KMS-11 (cell line): ENCODE results near the gene CDH24.

Experiments used
- H2AFZ ChIP-seq: fragments of 200-600 bp; sonication (generic); 2 replicates; pipeline ENCODE4 v1.6.1; 2016; ENCODE audit warnings: antibody characterized with exemption, mixed run types, low read depth
- H3K27ac ChIP-seq: fragments of 200-600 bp; sonication (generic); 2 replicates; pipeline ENCODE4 v1.6.1; 2016; ENCODE audit warnings: mild to moderate bottlenecking, mixed run types
- H3K27me3 ChIP-seq: fragments of 200-600 bp; sonication (generic); 2 replicates; pipeline ENCODE4 v1.6.1; 2017; ENCODE audit warnings: mild to moderate bottlenecking, low read depth, mixed run types, moderate library complexity; ENCODE audit not compliant: insufficient read depth
- H3K36me3 ChIP-seq: fragments of 200-600 bp; sonication (generic); 2 replicates; pipeline ENCODE4 v1.6.1; 2017; ENCODE audit warnings: mild to moderate bottlenecking, mixed run types; ENCODE audit not compliant: insufficient read depth
- H3K4me1 ChIP-seq: fragments of 200-600 bp; sonication (generic); 2 replicates; pipeline ENCODE4 v1.6.1; 2016; ENCODE audit warnings: mild to moderate bottlenecking, low read depth, mixed run types; ENCODE audit not compliant: poor library complexity, severe bottlenecking
- H3K4me2 ChIP-seq: fragments of 200-600 bp; sonication (generic); 2 replicates; pipeline ENCODE4 v1.7.0; 2016; ENCODE audit warnings: mild to moderate bottlenecking, mixed run types
- H3K4me3 ChIP-seq: fragments of 200-600 bp; sonication (generic); IDR thresholded peaks from 2 replicates; pipeline ENCODE4 v1.6.1; 2017; ENCODE audit warnings: low read depth, low read length, mixed read lengths; ENCODE audit not compliant: insufficient read depth
- H3K79me2 ChIP-seq: fragments of 200-600 bp; sonication (generic); 2 replicates; pipeline ENCODE4 v1.6.1; 2016; ENCODE audit warnings: low read depth, mixed run types; ENCODE audit not compliant: insufficient read depth
- H3K9ac ChIP-seq: fragments of 200-600 bp; sonication (generic); 2 replicates; pipeline ENCODE4 v1.6.1; 2016; ENCODE audit warnings: mild to moderate bottlenecking, mixed run types
- H4K20me1 ChIP-seq: fragments of 200-600 bp; sonication (generic); 2 replicates; pipeline ENCODE4 v1.6.1; 2016; ENCODE audit warnings: mild to moderate bottlenecking, mixed run types; ENCODE audit not compliant: insufficient read depth
- CTCF ChIP-seq: fragments of 200-600 bp; sonication (generic); conservative IDR thresholded peaks from 2 replicates; pipeline ENCODE4 v1.6.1; 2017; ENCODE audit warnings: low read depth, mild to moderate bottlenecking, antibody characterized with exemption, low read length, moderate library complexity, mixed read lengths

The CDH24 gene

DNA sequence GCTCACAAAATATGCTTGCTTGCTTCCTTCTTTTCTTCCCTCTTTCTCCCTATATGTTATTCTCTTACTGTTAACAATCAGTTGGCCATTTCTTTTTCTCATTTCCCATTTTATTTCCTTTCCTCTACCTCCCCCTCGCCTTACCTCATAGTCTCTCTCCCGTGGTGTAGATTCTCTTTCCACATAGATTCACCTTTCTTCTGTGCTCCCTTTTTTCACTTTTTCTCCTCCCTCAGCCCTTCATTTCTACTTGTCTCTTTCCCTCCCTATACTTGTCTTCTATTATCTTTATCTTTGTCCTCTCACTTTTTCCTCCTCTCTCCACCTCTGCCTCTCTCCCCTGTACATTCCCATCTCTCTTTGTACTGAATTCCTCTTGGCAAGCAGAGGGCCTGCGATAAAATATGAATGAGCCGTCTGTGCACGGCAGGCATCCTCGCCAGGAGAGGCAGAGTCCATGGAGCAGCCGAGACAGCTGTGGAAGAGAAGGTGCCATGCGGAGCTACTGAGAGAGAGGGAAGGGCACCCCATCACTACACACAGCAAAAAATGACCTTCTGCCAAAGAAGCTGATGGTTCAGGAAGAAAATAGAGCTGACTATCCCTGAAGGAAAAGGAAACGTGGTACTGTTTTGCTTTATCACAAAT is 59.5 kb downstream of the CDH24 start:
- H3K27me3 ChIP-seq, result no peaks in the 10 kb centered on the region

More for the DNA sequence above, 59.5 kb downstream of the CDH24 start:
- H3K36me3 ChIP-seq, result no peaks in the 10 kb centered on the region
- H4K20me1 ChIP-seq, result no peaks in the 10 kb centered on the region
- H3K27ac ChIP-seq, result no peak overlapping the region
- no peak overlapping the region for H3K4me2 ChIP-seq
- H3K4me3 ChIP-seq, result no peak overlapping the region
- no peak overlapping the region for H3K9ac ChIP-seq
- peaks cover 6% of the 10 kb centered on the region for H3K4me1 ChIP-seq
- TF ChIP-seq CTCF, result no peak
- H3K79me2 ChIP-seq, result no peaks in the 10 kb centered on the region
- no peak overlapping the region for H2AFZ ChIP-seq
